Esophagus (tissue), 2 donors: ENCODE measurements around the gene KIAA1191. TPM values are rescaled to one million over a fixed set of nuclear protein-coding genes. Genes with fewer than 3 reads are reported as not detected.
"Not testable (repeated sequence)": the region's sequence is repeated elsewhere in the genome, so short reads cannot be mapped to it uniquely, and the experiment has no call there.

ENCODE experiments used
- H3K27ac ChIP-seq, 2 donors: one replicate each; pipeline ENCODE4 v1.5.1; 2013; ENCODE audit warnings: low read depth in 2 of 2, mild to moderate bottlenecking in 2 of 2, inconsistent platforms in 1 of 2, low read length in 1 of 2, moderate library complexity in 1 of 2
- H3K27me3 ChIP-seq, 2 donors: one replicate each; pipeline ENCODE4 v1.6.1; 2013; ENCODE audit warnings: low read length in 2 of 2, control low read depth in 1 of 2, mild to moderate bottlenecking in 1 of 2; ENCODE audit not compliant: insufficient read depth in 2 of 2, control insufficient read depth in 1 of 2
- H3K36me3 ChIP-seq, 2 donors: one replicate each; pipeline ENCODE4 v1.6.1; 2013; ENCODE audit warnings: low read length in 1 of 2; ENCODE audit not compliant: control insufficient read depth in 2 of 2, insufficient read depth in 2 of 2
- H3K4me1 ChIP-seq, 2 donors: one replicate each; pipeline ENCODE4 v1.6.1; 2013; ENCODE audit warnings: low read length in 1 of 2; ENCODE audit not compliant: control insufficient read depth in 2 of 2, insufficient read depth in 2 of 2
- H3K4me3 ChIP-seq, 2 donors: one replicate each; pipeline ENCODE4 v1.5.1; 2013; ENCODE audit warnings: low read length in 2 of 2, mild to moderate bottlenecking in 2 of 2, low read depth in 1 of 2, moderate library complexity in 1 of 2
- H3K9me3 ChIP-seq, 2 donors: one replicate each; pipeline ENCODE4 v1.6.1; 2013; ENCODE audit warnings: mild to moderate bottlenecking in 2 of 2, low read depth in 1 of 2, low read length in 1 of 2, moderate library complexity in 1 of 2; ENCODE audit not compliant: control insufficient read depth in 2 of 2, insufficient read depth in 1 of 2
- WGBS, 2 donors: extraction: QIAGEN DNeasy Blood & Tissue Kit; methylation state at CpG; one replicate each; pipeline ENCODE4 v1.1.7; 2013; 5-methylcytosine and 5-hydroxymethylcytosine counted together
- polyA plus RNA-seq, 2 donors: library from polyadenylated mRNA; stranded (reverse); fragments of 200-250 nt; gene quantifications; one replicate each; pipeline ENCODE4 v1.2.3, GENCODE V29; 2013
- donor health status: healthy with polysubstance abuse.
- donor health status: Bipolar disorder and iron deficiency.

The KIAA1191 gene
- 10 to 100 TPM; 41.8 to 44.4 TPM for polyA plus RNA-seq

- Histone ChIP-seq H3K4me1 (peaks cover 5 to 6% of the 10 kb centered on the region in 2 donors), H3K9me3 (no peaks in the 10 kb centered on the region), H3K27me3 (no peaks in the 10 kb centered on the region), H3K27ac (peak within 1 kb of the TSS; percentile 42 to 78), H3K4me3 (peak within 1 kb of the TSS; percentile 80 to 92), H3K36me3 (peaks cover 0 to 2% of the 10 kb centered on the region in 2 donors)
- WGBS, 2 donors, result 1% methylated on average over 52 to 56 of the region's 56 CpGs
Measured at GRCh38 chr5:176361437-176362232, at the start of gene KIAA1191. Gene KIAA1191 (minus strand): TSS chr5:176361764. CDS start chr5:176359508, 2,256 bp downstream.

GRCh38 chr5:176410486-176411180 is 49.1 kb upstream of the KIAA1191 start:
- Histone ChIP-seq H3K27me3 (no peaks in the 10 kb centered on the region), H3K4me3 (peak overlapping the region in 1 of 2 donors; percentile 9), H3K9me3 (no peaks in the 10 kb centered on the region), H3K27ac (peak overlapping the region; percentile 82 to 94), H3K4me1 (peaks cover 0 to 36% of the 10 kb centered on the region in 2 donors), H3K36me3 (peaks cover 0 to 22% of the 10 kb centered on the region in 2 donors)
- 59 to 84% methylated on average over 5 of the region's 5 CpGs for WGBS, 2 donors

GRCh38 chr5:176409765-176410164 is 48.2 kb upstream of the KIAA1191 start:
- Histone ChIP-seq H3K4me1 (peaks cover 2 to 36% of the 10 kb centered on the region in 2 donors), H3K27me3 (no peaks in the 10 kb centered on the region), H3K36me3 (peaks cover 0 to 25% of the 10 kb centered on the region in 2 donors), H3K9me3 (no peaks in the 10 kb centered on the region), H3K27ac (peak overlapping the region; percentile 82 to 94), H3K4me3 (no peak overlapping the region)
- 92 to 95% methylated on average over 4 of the region's 4 CpGs for WGBS, 2 donors

GRCh38 chr5:176408590-176408989 is 47.0 kb upstream of the KIAA1191 start:
- no peaks in the 10 kb centered on the region for H3K9me3 ChIP-seq
- no peaks in the 10 kb centered on the region for H3K27me3 ChIP-seq
- 85 to 86% methylated on average over 5 of the region's 5 CpGs for WGBS, 2 donors
- H3K4me1 ChIP-seq, result peaks cover 2 to 35% of the 10 kb centered on the region in 2 donors
- peak overlapping the region; percentile 0 to 5 for H3K27ac ChIP-seq
- H3K4me3 ChIP-seq, result no peak overlapping the region
- H3K36me3 ChIP-seq, result peaks cover 0 to 29% of the 10 kb centered on the region in 2 donors

GRCh38 chr5:176408252-176408573 is 46.6 kb upstream of the KIAA1191 start:
- H3K4me1 ChIP-seq, result peaks cover 2 to 31% of the 10 kb centered on the region in 2 donors
- not testable (repeated sequence) for H3K9me3 ChIP-seq, H3K4me3 ChIP-seq, H3K27me3 ChIP-seq
- H3K27ac ChIP-seq, result peak overlapping the region; percentile 0 to 84
- 67 to 77% methylated on average over 9 to 10 of the region's 10 CpGs for WGBS, 2 donors
- peaks cover 0 to 26% of the 10 kb centered on the region in 2 donors for H3K36me3 ChIP-seq

- Histone ChIP-seq H3K27ac (peak overlapping the region; percentile 80 to 84), H3K4me3 (no peak overlapping the region), H3K27me3 (no peaks in the 10 kb centered on the region), H3K36me3 (peaks cover 0 to 23% of the 10 kb centered on the region in 2 donors), H3K4me1 (peaks cover 3 to 27% of the 10 kb centered on the region in 2 donors), H3K9me3 (no peaks in the 10 kb centered on the region)
- WGBS, 2 donors, result 78 to 80% methylated on average over 6 of the region's 6 CpGs
Measured at GRCh38 chr5:176407456-176408251, 46.1 kb upstream of the KIAA1191 start.

- Histone ChIP-seq H3K4me1 (peaks cover 4 to 25% of the 10 kb centered on the region in 2 donors), H3K27ac (peak overlapping the region; percentile 80 to 84), H3K9me3 (no peaks in the 10 kb centered on the region), H3K36me3 (peaks cover 0 to 20% of the 10 kb centered on the region in 2 donors), H3K27me3 (no peaks in the 10 kb centered on the region), H3K4me3 (no peak overlapping the region)
- 58 to 75% methylated on average over 9 of the region's 9 CpGs for WGBS, 2 donors
Measured at GRCh38 chr5:176406436-176407052, 45.0 kb upstream of the KIAA1191 start.

- peaks cover 4 to 25% of the 10 kb centered on the region in 2 donors for H3K4me1 ChIP-seq
- H3K27ac ChIP-seq, result peak overlapping the region; percentile 38 to 84
- H3K4me3 ChIP-seq, result no peak overlapping the region
- peaks cover 0 to 21% of the 10 kb centered on the region in 2 donors for H3K36me3 ChIP-seq
- no peaks in the 10 kb centered on the region for H3K9me3 ChIP-seq
- no peaks in the 10 kb centered on the region for H3K27me3 ChIP-seq
- WGBS, 2 donors, result 79 to 85% methylated on average over 20 of the region's 20 CpGs
Measured at GRCh38 chr5:176405656-176406435, 44.3 kb upstream of the KIAA1191 start.
